Ishikawa (cell line): Measurements from ENCODE around the gene NOX1.

Source experiments
- CEBPB ChIP-seq: IDR thresholded peaks from 2 replicates; pipeline ENCODE4 v1.6.1; 2012
- CREB1 ChIP-seq: IDR thresholded peaks from 2 replicates; pipeline ENCODE4 v1.6.1; 2012; ENCODE audit warnings: low read depth
- FOXM1 ChIP-seq: IDR thresholded peaks from 2 replicates; pipeline ENCODE4 v1.6.1; 2012; ENCODE audit warnings: low read depth, borderline replicate concordance
- MAX ChIP-seq: IDR thresholded peaks from 2 replicates; pipeline ENCODE4 v1.6.1; 2012
- NFIC ChIP-seq: IDR thresholded peaks from 2 replicates; pipeline ENCODE4 v1.6.1; 2012
- RAD21 ChIP-seq: IDR thresholded peaks from 2 replicates; pipeline ENCODE4 v1.6.1; 2012; ENCODE audit warnings: low read depth
- TEAD4 ChIP-seq: IDR thresholded peaks from 2 replicates; pipeline ENCODE4 v1.6.1; 2012
- YY1 ChIP-seq: IDR thresholded peaks from 2 replicates; pipeline ENCODE4 v1.6.1; 2012; ENCODE audit warnings: low read depth
- TF ChIP-seq, protein P1 (sequence below): IDR thresholded peaks from 2 replicates; pipeline ENCODE4 v1.6.1; 2012; ENCODE audit warnings: low read depth, mild to moderate bottlenecking

GRCh38 chrX:100904433-100904832, 30.3 kb upstream of the NOX1 start:
- TF ChIP-seq YY1: no peak
- TF ChIP-seq RAD21: no peak
- no peak for TF ChIP-seq FOXM1
- no peak for TF ChIP-seq TEAD4
- TF ChIP-seq, protein P1, sequence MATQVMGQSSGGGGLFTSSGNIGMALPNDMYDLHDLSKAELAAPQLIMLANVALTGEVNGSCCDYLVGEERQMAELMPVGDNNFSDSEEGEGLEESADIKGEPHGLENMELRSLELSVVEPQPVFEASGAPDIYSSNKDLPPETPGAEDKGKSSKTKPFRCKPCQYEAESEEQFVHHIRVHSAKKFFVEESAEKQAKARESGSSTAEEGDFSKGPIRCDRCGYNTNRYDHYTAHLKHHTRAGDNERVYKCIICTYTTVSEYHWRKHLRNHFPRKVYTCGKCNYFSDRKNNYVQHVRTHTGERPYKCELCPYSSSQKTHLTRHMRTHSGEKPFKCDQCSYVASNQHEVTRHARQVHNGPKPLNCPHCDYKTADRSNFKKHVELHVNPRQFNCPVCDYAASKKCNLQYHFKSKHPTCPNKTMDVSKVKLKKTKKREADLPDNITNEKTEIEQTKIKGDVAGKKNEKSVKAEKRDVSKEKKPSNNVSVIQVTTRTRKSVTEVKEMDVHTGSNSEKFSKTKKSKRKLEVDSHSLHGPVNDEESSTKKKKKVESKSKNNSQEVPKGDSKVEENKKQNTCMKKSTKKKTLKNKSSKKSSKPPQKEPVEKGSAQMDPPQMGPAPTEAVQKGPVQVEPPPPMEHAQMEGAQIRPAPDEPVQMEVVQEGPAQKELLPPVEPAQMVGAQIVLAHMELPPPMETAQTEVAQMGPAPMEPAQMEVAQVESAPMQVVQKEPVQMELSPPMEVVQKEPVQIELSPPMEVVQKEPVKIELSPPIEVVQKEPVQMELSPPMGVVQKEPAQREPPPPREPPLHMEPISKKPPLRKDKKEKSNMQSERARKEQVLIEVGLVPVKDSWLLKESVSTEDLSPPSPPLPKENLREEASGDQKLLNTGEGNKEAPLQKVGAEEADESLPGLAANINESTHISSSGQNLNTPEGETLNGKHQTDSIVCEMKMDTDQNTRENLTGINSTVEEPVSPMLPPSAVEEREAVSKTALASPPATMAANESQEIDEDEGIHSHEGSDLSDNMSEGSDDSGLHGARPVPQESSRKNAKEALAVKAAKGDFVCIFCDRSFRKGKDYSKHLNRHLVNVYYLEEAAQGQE: no peak
- TF ChIP-seq MAX: no peak
- TF ChIP-seq NFIC: no peak
- TF ChIP-seq CEBPB: no peak
- TF ChIP-seq CREB1: no peak
